ENCODE measurements around the gene MYH7B. TPM values are rescaled to one million over a fixed set of nuclear protein-coding genes. Genes with fewer than 3 reads are reported as not detected.

The MYH7B gene
- total and polyA plus RNA-seq, 2 experiments from 2014 or later: 0.10 to 1.1 TPM

- no peak for TF ChIP-seq ZNF462 (CRISPR knock-in tag; IDR thresholded peaks at IDR 0.05)
- TF ChIP-seq EZH2 (IDR thresholded peaks at IDR 0.05; ENCODE audit: low read depth, unreplicated experiment): no peak
- TF ChIP-seq ZNF114 (CRISPR knock-in tag; IDR thresholded peaks at IDR 0.05): no peak
- no peak for TF ChIP-seq ETS1 (IDR thresholded peaks at IDR 0.05)
- TF ChIP-seq JUNB (IDR thresholded peaks at IDR 0.05; ENCODE audit: unreplicated experiment): no peak
- no peak for TF ChIP-seq EZH2phosphoT487 (IDR thresholded peaks at IDR 0.05; ENCODE audit: unreplicated experiment)
- TF ChIP-seq ZNF331 (CRISPR knock-in tag; IDR thresholded peaks at IDR 0.05; ENCODE audit: low read depth): no peak
- TF ChIP-seq CREB1 (CRISPR knock-in tag; IDR thresholded peaks at IDR 0.05; ENCODE audit: low read depth): no peak
- TF ChIP-seq NANOG (IDR thresholded peaks at IDR 0.05; ENCODE audit: borderline replicate concordance): no peak
- no peak for TF ChIP-seq REST (IDR thresholded peaks at IDR 0.05; ENCODE audit: unreplicated experiment)
Observed at GRCh38 chr20:34988191-34988540, 32.5 kb downstream of the MYH7B start (continued).

Measured in GM23338 (cell line).